ENCODE results near the gene RSRC2.

The RSRC2 gene

GRCh38 chr12:122458105-122459035, 68.4 kb downstream of the RSRC2 start:
- no peak overlapping the region for H3K4me3 ChIP-seq (ENCODE audit: low read depth, low read length)
- no peak for DNase-seq (ENCODE audit: low read depth)

DNA sequence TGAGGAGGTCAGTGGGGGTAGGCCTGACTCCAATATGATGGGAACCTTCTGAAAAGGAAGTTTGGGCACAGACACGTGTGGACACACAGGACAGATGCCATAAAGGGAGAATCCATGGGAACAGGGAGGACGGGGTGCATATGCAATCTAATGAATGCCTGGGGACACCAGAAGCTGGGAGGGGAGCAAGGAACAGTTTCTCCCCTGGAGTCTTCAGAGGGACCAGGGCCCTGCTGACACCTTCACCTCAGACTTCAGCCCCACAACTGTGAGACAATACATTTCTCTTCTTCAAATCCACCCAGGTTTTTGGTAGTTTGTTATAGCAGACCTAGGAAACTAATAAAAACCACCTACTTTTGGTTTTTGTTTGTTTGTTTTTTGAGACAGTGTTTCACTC, 69.1 kb downstream of the RSRC2 start:
- no peak for DNase-seq (ENCODE audit: low read depth)
- no peak overlapping the region for H3K4me3 ChIP-seq (ENCODE audit: low read depth, low read length)

GRCh38 chr12:122454739-122455138, 72.0 kb downstream of the RSRC2 start:
- DNase-seq (ENCODE audit: low read depth), result no peak
- H3K4me3 ChIP-seq (ENCODE audit: low read depth, low read length), result no peak overlapping the region

GRCh38 chr12:122454250-122454721, 72.5 kb downstream of the RSRC2 start:
- DNase-seq (ENCODE audit: low read depth), result no peak
- no peak overlapping the region for H3K4me3 ChIP-seq (ENCODE audit: low read depth, low read length)

All from skeletal muscle cell (primary cell).